Upper lobe of right lung (tissue), 1 donor: ENCODE results near the gene NPAS3. TPM values are rescaled to one million over a fixed set of nuclear protein-coding genes. Genes with fewer than 3 reads are reported as not detected.
A peak's percentile ranks its signal among the peaks of the same experiment; 100 is the strongest.

ENCODE experiments used
- ATAC-seq: fragments of 200-7000 bp; cut with Tn5 transposase; one replicate; pipeline ENCODE4 v1.9.1; 2020; ENCODE audit warnings: mild to moderate bottlenecking, moderate library complexity
- DNase-seq: peaks from one replicate; pipeline ENCODE4 v3.0.0-alpha.2; 2020
- H3K27ac ChIP-seq: fragments of 200-600 bp; one replicate; pipeline ENCODE4 v1.8.0; 2022
- H3K27me3 ChIP-seq: fragments of 200-600 bp; one replicate; pipeline ENCODE4 v1.8.0; 2022; ENCODE audit warnings: mild to moderate bottlenecking
- H3K36me3 ChIP-seq: fragments of 200-600 bp; one replicate; pipeline ENCODE4 v1.8.0; 2022
- H3K4me1 ChIP-seq: fragments of 200-600 bp; one replicate; pipeline ENCODE4 v1.8.0; 2022
- H3K4me3 ChIP-seq: fragments of 200-600 bp; one replicate; pipeline ENCODE4 v1.8.0; 2022; ENCODE audit warnings: mild to moderate bottlenecking
- H3K9me3 ChIP-seq: fragments of 200-600 bp; one replicate; pipeline ENCODE4 v1.8.0; 2022
- CTCF ChIP-seq: fragments of 200-600 bp; IDR thresholded peaks from one replicate; pipeline ENCODE4 v1.8.0; 2022; ENCODE audit warnings: antibody characterized with exemption
- intact Hi-C: fragments of 100-400 bp; cut with DNase I; formaldehyde crosslinking; loops from one replicate; pipeline ENCODE4 v1.11.0; 2022
- total RNA-seq: library from RNA; stranded (reverse); fragmentation: NEBNext Ultra II Directional; extraction: Animal tissue kit (Norgen Biotek cat#: 25700); gene quantifications from one replicate; pipeline ENCODE4 v1.2.1, GENCODE V29; 2021
- donor health status: DM: no; HTN: yes; CAD: no; lungs with severe emphysema.

Gene NPAS3
- total RNA-seq, 1 donor from 2014 or later, result 1.2 TPM

DNA sequence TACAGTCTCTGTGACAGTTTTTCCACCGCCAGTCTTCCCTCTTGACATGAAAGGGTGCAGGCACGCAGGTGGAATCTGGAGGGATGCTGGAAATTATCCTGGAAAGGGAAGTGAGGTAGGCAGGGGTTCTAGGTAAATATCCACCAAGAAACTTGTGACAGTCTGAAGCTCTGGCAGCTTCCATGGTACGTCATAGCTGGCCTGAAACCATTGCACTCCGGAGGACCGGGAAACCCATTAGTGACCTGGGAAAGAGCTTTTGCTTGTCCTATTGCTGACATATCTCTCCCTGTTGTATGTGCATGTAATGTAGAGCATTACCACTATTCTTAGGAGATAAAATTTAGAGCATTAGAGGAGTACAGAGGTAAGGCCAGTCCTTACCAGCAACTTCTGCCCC is 736.2 kb downstream of the NPAS3 start:
- Histone ChIP-seq H3K36me3 (no peaks in the 10 kb centered on the region), H3K9me3 (no peaks in the 10 kb centered on the region), H3K4me3 (no peak overlapping the region), H3K27ac (no peak overlapping the region), H3K4me1 (no peaks in the 10 kb centered on the region), H3K27me3 (no peaks in the 10 kb centered on the region)
- ATAC-seq (no peak), DNase-seq (no peak)
- no peak for TF ChIP-seq CTCF
- intact Hi-C loops, result no loop called here

- Histone ChIP-seq H3K9me3 (no peaks in the 10 kb centered on the region), H3K4me1 (no peaks in the 10 kb centered on the region), H3K27ac (no peak overlapping the region), H3K27me3 (no peaks in the 10 kb centered on the region), H3K36me3 (no peaks in the 10 kb centered on the region), H3K4me3 (no peak overlapping the region)
- ATAC-seq (no peak), DNase-seq (no peak)
- intact Hi-C loops, result no loop called here
- TF ChIP-seq CTCF, result no peak
Observed at GRCh38 chr14:33675415-33676130, 736.9 kb downstream of the NPAS3 start.

DNA sequence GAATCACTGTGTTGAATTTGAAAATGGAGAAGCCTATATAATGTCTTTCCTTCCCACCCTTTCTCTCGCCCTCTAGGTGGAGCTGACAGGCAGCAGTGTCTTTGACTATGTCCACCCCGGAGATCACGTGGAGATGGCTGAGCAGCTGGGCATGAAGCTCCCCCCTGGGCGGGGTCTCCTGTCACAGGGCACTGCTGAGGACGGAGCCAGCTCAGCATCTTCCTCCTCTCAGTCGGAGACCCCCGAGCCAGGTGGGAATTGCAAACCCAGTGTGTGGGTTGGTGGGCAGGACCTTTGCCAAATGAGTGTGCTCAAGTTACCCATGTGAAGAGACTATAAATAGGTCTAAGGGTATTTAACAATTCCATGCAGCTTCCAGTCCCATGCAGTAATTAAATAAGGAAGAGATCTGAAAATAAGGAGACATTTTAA is 737.5 kb downstream of the NPAS3 start:
- TF ChIP-seq CTCF, result no peak
- DNase-seq, result no peak
- H3K27ac ChIP-seq, result no peak overlapping the region
- H3K4me3 ChIP-seq, result no peak overlapping the region
- H3K36me3 ChIP-seq, result no peaks in the 10 kb centered on the region
- no peaks in the 10 kb centered on the region for H3K27me3 ChIP-seq
- no peaks in the 10 kb centered on the region for H3K9me3 ChIP-seq
- peak; percentile 48 for ATAC-seq
- H3K4me1 ChIP-seq, result no peaks in the 10 kb centered on the region
- intact Hi-C loops, result no loop called here

- no peak for TF ChIP-seq CTCF
- Histone ChIP-seq H3K27me3 (no peaks in the 10 kb centered on the region), H3K36me3 (no peaks in the 10 kb centered on the region), H3K9me3 (no peaks in the 10 kb centered on the region), H3K4me1 (no peaks in the 10 kb centered on the region), H3K27ac (no peak overlapping the region), H3K4me3 (no peak overlapping the region)
- ATAC-seq (no peak), DNase-seq (no peak)
- intact Hi-C loops, result no loop called here
Observed at GRCh38 chr14:33676891-33677290, 738.2 kb downstream of the NPAS3 start.

- Histone ChIP-seq H3K4me3 (no peak overlapping the region), H3K27me3 (no peaks in the 10 kb centered on the region), H3K36me3 (no peaks in the 10 kb centered on the region), H3K27ac (no peak overlapping the region), H3K9me3 (no peaks in the 10 kb centered on the region), H3K4me1 (no peaks in the 10 kb centered on the region)
- DNase-seq (no peak), ATAC-seq (no peak)
- TF ChIP-seq CTCF, result no peak
- intact Hi-C loops, result no loop called here
Observed at GRCh38 chr14:33678005-33678404, 739.3 kb downstream of the NPAS3 start.

- H3K4me1 ChIP-seq, result no peaks in the 10 kb centered on the region
- ATAC-seq (no peak), DNase-seq (no peak)
- intact Hi-C loops, result no loop called here
- no peak overlapping the region for H3K27ac ChIP-seq
- no peaks in the 10 kb centered on the region for H3K36me3 ChIP-seq
- H3K9me3 ChIP-seq, result no peaks in the 10 kb centered on the region
- no peaks in the 10 kb centered on the region for H3K27me3 ChIP-seq
- TF ChIP-seq CTCF, result no peak
- H3K4me3 ChIP-seq, result no peak overlapping the region
Observed at GRCh38 chr14:33679025-33679424, 740.3 kb downstream of the NPAS3 start.
